A549 (cell line): ENCODE data around the gene MST1.

Experiments used
- CBX8 ChIP-seq: fragments of 200-600 bp; sonication (generic); IDR thresholded peaks from 2 replicates; pipeline ENCODE4 v1.6.1; 2016
- CHD4 ChIP-seq: fragments of 200-600 bp; sonication (generic); IDR thresholded peaks from 2 replicates; pipeline ENCODE4 v1.6.1; 2016; ENCODE audit warnings: antibody characterized with exemption, mild to moderate bottlenecking, borderline replicate concordance
- CTCF ChIP-seq: fragments of >200 bp; sonication (Bioruptor Twin); formaldehyde crosslinking; IDR thresholded peaks from 3 replicates; pipeline ENCODE4 v1.5.1; 2016
- JUN ChIP-seq, 2 experiments: fragments of >200 bp; sonication (Bioruptor Twin); formaldehyde crosslinking; IDR thresholded peaks; 2 replicates in 1 of 2; 3 replicates in 1 of 2; pipeline ENCODE4 v1.6.1; 2016 to 2017
- MAX ChIP-seq: IDR thresholded peaks from 2 replicates; pipeline ENCODE4 v1.6.1; 2012
- MYC ChIP-seq: IDR thresholded peaks from 2 replicates; pipeline ENCODE4 v1.6.1; 2012; ENCODE audit warnings: mild to moderate bottlenecking, inconsistent platforms, low read length, improper control_type of control experiment, borderline replicate concordance
- POLR2A ChIP-seq: IDR thresholded peaks from 2 replicates; pipeline ENCODE4 v1.6.1; 2012; ENCODE audit warnings: mild to moderate bottlenecking, low read length
- POLR2AphosphoS2 ChIP-seq: conservative IDR thresholded peaks from 2 replicates; pipeline ENCODE4 v1.6.1; 2012; ENCODE audit warnings: low read length, improper control_type of control experiment, inconsistent platforms
- RCOR1 ChIP-seq: fragments of 150-350 bp; IDR thresholded peaks from 2 replicates; pipeline ENCODE4 v1.6.1; 2014; ENCODE audit warnings: antibody characterized with exemption, low read length, low read depth
- ZC3H11A ChIP-seq: fragments of 450-650 bp; IDR thresholded peaks from 2 replicates; pipeline ENCODE4 v1.6.1; 2014; ENCODE audit warnings: antibody characterized with exemption, mild to moderate bottlenecking
- ZFP36 ChIP-seq: fragments of 450-650 bp; IDR thresholded peaks from 2 replicates; pipeline ENCODE4 v1.6.1; 2014; ENCODE audit warnings: borderline replicate concordance; ENCODE audit not compliant: partially characterized antibody

DNA sequence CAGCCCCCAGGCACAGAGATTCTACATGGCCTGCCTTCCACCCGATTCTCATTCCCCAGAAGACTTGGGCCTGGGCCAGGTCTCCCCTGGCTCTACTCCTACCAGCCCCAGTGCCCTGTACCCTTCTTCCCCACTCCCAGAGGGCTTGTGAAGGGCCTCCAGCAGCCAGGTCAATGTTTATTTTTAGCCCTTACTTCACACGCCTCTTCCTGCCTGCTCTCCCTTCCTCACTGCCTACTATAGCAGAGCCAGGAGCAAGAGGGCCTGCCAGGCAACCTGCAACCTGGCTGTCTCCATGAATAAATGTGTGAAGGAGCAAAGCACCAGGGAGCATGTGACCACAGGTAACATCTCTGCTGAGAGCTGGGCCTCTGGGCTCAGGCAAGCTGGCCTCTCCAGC is 41.5 kb downstream of the MST1 start:
- TF ChIP-seq POLR2A: no peak
- no peak for TF ChIP-seq MYC
- no peak for TF ChIP-seq ZFP36
- no peak for TF ChIP-seq MAX
- no peak for TF ChIP-seq CTCF
- TF ChIP-seq ZC3H11A: no peak
- no peak for TF ChIP-seq JUN (IDR thresholded peaks at IDR 0.05)
- no peak for TF ChIP-seq CHD4
- TF ChIP-seq RCOR1: no peak
- no peak for TF ChIP-seq CBX8
- TF ChIP-seq POLR2AphosphoS2: no peak
